ENCODE data around the gene LGALS13.
"Not testable (repeated sequence)": the region's sequence is repeated elsewhere in the genome, so short reads cannot be mapped to it uniquely, and the experiment has no call there.

Gene LGALS13

GRCh38 chr19:39592381-39592780 lies 9.9 kb upstream of the LGALS13 start:
- no peaks in the 10 kb centered on the region for H3K36me3 ChIP-seq (ENCODE audit: insufficient read depth, low read length)
- H3K9me3 ChIP-seq (ENCODE audit: control insufficient read depth, insufficient read depth, low read length): no peaks in the 10 kb centered on the region
- H3K4me1 ChIP-seq (ENCODE audit: insufficient read depth, low read length): no peaks in the 10 kb centered on the region
- no peak overlapping the region for H3K9ac ChIP-seq (ENCODE audit: low read depth, low read length)

- Histone ChIP-seq H3K9me3 (ENCODE audit: control insufficient read depth, insufficient read depth, low read length) (no peaks in the 10 kb centered on the region), H3K36me3 (ENCODE audit: insufficient read depth, low read length) (no peaks in the 10 kb centered on the region), H3K4me1 (ENCODE audit: insufficient read depth, low read length) (no peaks in the 10 kb centered on the region), H3K9ac (ENCODE audit: low read depth, low read length) (no peak overlapping the region)
These were observed 6.4 kb upstream of the LGALS13 start for GRCh38 chr19:39595950-39596349.

- H3K4me1 ChIP-seq (ENCODE audit: insufficient read depth, low read length): no peaks in the 10 kb centered on the region
- no peaks in the 10 kb centered on the region for H3K9me3 ChIP-seq (ENCODE audit: control insufficient read depth, insufficient read depth, low read length)
- H3K36me3 ChIP-seq (ENCODE audit: insufficient read depth, low read length): no peaks in the 10 kb centered on the region
- no peak overlapping the region for H3K9ac ChIP-seq (ENCODE audit: low read depth, low read length)
These were observed 5.4 kb upstream of the LGALS13 start for GRCh38 chr19:39596911-39597310.

GRCh38 chr19:39599116-39599515 lies 3.2 kb upstream of the LGALS13 start:
- no peaks in the 10 kb centered on the region for H3K36me3 ChIP-seq (ENCODE audit: insufficient read depth, low read length)
- no peak overlapping the region for H3K9ac ChIP-seq (ENCODE audit: low read depth, low read length)
- H3K4me1 ChIP-seq (ENCODE audit: insufficient read depth, low read length): no peaks in the 10 kb centered on the region
- H3K9me3 ChIP-seq (ENCODE audit: control insufficient read depth, insufficient read depth, low read length): no peaks in the 10 kb centered on the region

- no peaks in the 10 kb centered on the region for H3K36me3 ChIP-seq (ENCODE audit: insufficient read depth, low read length)
- H3K9ac ChIP-seq (ENCODE audit: low read depth, low read length): no peak overlapping the region
- H3K4me1 ChIP-seq (ENCODE audit: insufficient read depth, low read length): no peaks in the 10 kb centered on the region
These were observed 1.5 kb downstream of the LGALS13 start for GRCh38 chr19:39603825-39604224.

GRCh38 chr19:39607021-39607420 lies 4.7 kb downstream of the LGALS13 start:
- Histone ChIP-seq H3K36me3 (ENCODE audit: insufficient read depth, low read length) (no peaks in the 10 kb centered on the region), H3K9me3 (ENCODE audit: control insufficient read depth, insufficient read depth, low read length) (no peaks in the 10 kb centered on the region), H3K9ac (ENCODE audit: low read depth, low read length) (no peak overlapping the region), H3K4me1 (ENCODE audit: insufficient read depth, low read length) (no peaks in the 10 kb centered on the region)

More at GRCh38 chr19:39603825-39604224, 1.5 kb downstream of the LGALS13 start:
- no peaks in the 10 kb centered on the region for H3K9me3 ChIP-seq (ENCODE audit: control insufficient read depth, insufficient read depth, low read length)

- no peaks in the 10 kb centered on the region for H3K9me3 ChIP-seq (ENCODE audit: control insufficient read depth, insufficient read depth, low read length)
- H3K36me3 ChIP-seq (ENCODE audit: insufficient read depth, low read length): no peaks in the 10 kb centered on the region
- H3K4me1 ChIP-seq (ENCODE audit: insufficient read depth, low read length): no peaks in the 10 kb centered on the region
- H3K9ac ChIP-seq (ENCODE audit: low read depth, low read length): no peak overlapping the region
These were observed 5.2 kb downstream of the LGALS13 start for GRCh38 chr19:39607561-39607960.

GRCh38 chr19:39613597-39613996 lies 11.3 kb downstream of the LGALS13 start:
- no peaks in the 10 kb centered on the region for H3K4me1 ChIP-seq (ENCODE audit: insufficient read depth, low read length)
- H3K36me3 ChIP-seq (ENCODE audit: insufficient read depth, low read length): no peaks in the 10 kb centered on the region
- no peak overlapping the region for H3K9ac ChIP-seq (ENCODE audit: low read depth, low read length)
- peaks cover 3% of the 10 kb centered on the region; the same call in 1 of the 2 replicates for H3K9me3 ChIP-seq (ENCODE audit: control insufficient read depth, insufficient read depth, low read length)

- Histone ChIP-seq H3K4me1 (ENCODE audit: insufficient read depth, low read length) (no peaks in the 10 kb centered on the region), H3K9me3 (ENCODE audit: control insufficient read depth, insufficient read depth, low read length) (peaks cover 3% of the 10 kb centered on the region; the same call in 1 of the 2 replicates), H3K36me3 (ENCODE audit: insufficient read depth, low read length) (no peaks in the 10 kb centered on the region), H3K9ac (ENCODE audit: low read depth, low read length) (no peak overlapping the region)
These were observed 15.4 kb downstream of the LGALS13 start for GRCh38 chr19:39617745-39618144.

GRCh38 chr19:39623946-39624345 lies 21.6 kb downstream of the LGALS13 start:
- Histone ChIP-seq H3K9me3 (ENCODE audit: control insufficient read depth, insufficient read depth, low read length) (no peaks in the 10 kb centered on the region), H3K36me3 (ENCODE audit: insufficient read depth, low read length) (no peaks in the 10 kb centered on the region), H3K9ac (ENCODE audit: low read depth, low read length) (no peak overlapping the region), H3K4me1 (ENCODE audit: insufficient read depth, low read length) (no peaks in the 10 kb centered on the region)

- H3K9me3 ChIP-seq (ENCODE audit: control insufficient read depth, insufficient read depth, low read length); H3K36me3 ChIP-seq (ENCODE audit: insufficient read depth, low read length); H3K4me1 ChIP-seq (ENCODE audit: insufficient read depth, low read length); H3K9ac ChIP-seq (ENCODE audit: low read depth, low read length): not testable (repeated sequence)
These were observed 25.3 kb downstream of the LGALS13 start for GRCh38 chr19:39627631-39628030.

GRCh38 chr19:39631178-39631577 lies 28.9 kb downstream of the LGALS13 start:
- Histone ChIP-seq H3K4me1 (ENCODE audit: insufficient read depth, low read length) (peaks cover 8% of the 10 kb centered on the region), H3K9me3 (ENCODE audit: control insufficient read depth, insufficient read depth, low read length) (no peaks in the 10 kb centered on the region), H3K9ac (ENCODE audit: low read depth, low read length) (no peak overlapping the region), H3K36me3 (ENCODE audit: insufficient read depth, low read length) (no peaks in the 10 kb centered on the region)

GRCh38 chr19:39631626-39632025 lies 29.3 kb downstream of the LGALS13 start:
- H3K9ac ChIP-seq (ENCODE audit: low read depth, low read length): no peak overlapping the region
- H3K36me3 ChIP-seq (ENCODE audit: insufficient read depth, low read length): no peaks in the 10 kb centered on the region
- H3K4me1 ChIP-seq (ENCODE audit: insufficient read depth, low read length): peaks cover 8% of the 10 kb centered on the region
- no peaks in the 10 kb centered on the region for H3K9me3 ChIP-seq (ENCODE audit: control insufficient read depth, insufficient read depth, low read length)

- Histone ChIP-seq H3K9me3 (ENCODE audit: control insufficient read depth, insufficient read depth, low read length) (no peaks in the 10 kb centered on the region), H3K9ac (ENCODE audit: low read depth, low read length) (no peak overlapping the region), H3K4me1 (ENCODE audit: insufficient read depth, low read length) (no peaks in the 10 kb centered on the region), H3K36me3 (ENCODE audit: insufficient read depth, low read length) (no peaks in the 10 kb centered on the region)
These were observed 35.6 kb downstream of the LGALS13 start for GRCh38 chr19:39637891-39638290.

GRCh38 chr19:39641773-39642172 lies 39.4 kb downstream of the LGALS13 start:
- Histone ChIP-seq H3K9ac (ENCODE audit: low read depth, low read length) (no peak overlapping the region), H3K9me3 (ENCODE audit: control insufficient read depth, insufficient read depth, low read length) (no peaks in the 10 kb centered on the region), H3K4me1 (ENCODE audit: insufficient read depth, low read length) (no peaks in the 10 kb centered on the region), H3K36me3 (ENCODE audit: insufficient read depth, low read length) (no peaks in the 10 kb centered on the region)

- no peaks in the 10 kb centered on the region for H3K4me1 ChIP-seq (ENCODE audit: insufficient read depth, low read length)
- H3K9ac ChIP-seq (ENCODE audit: low read depth, low read length): no peak overlapping the region
- no peaks in the 10 kb centered on the region for H3K9me3 ChIP-seq (ENCODE audit: control insufficient read depth, insufficient read depth, low read length)
- no peaks in the 10 kb centered on the region for H3K36me3 ChIP-seq (ENCODE audit: insufficient read depth, low read length)
These were observed 41.3 kb downstream of the LGALS13 start for GRCh38 chr19:39643591-39643990.

Measured in ES-I3 (cell line).